Measurements from ENCODE around the gene ARHGAP9.

The ARHGAP9 gene

GRCh38 chr12:57469296-57470164, 10.1 kb downstream of the ARHGAP9 start:
- no peaks in the 10 kb centered on the region for H3K9me3 ChIP-seq (ENCODE audit: severe bottlenecking)
- H3K4me3 ChIP-seq (ENCODE audit: low read depth, low read length): no peak overlapping the region
- no peak for TF ChIP-seq CTCF (IDR thresholded peaks at IDR 0.05; ENCODE audit: low read depth, low read length)
- H3K36me3 ChIP-seq: peaks cover 5% of the 10 kb centered on the region; the same call in 1 of the 2 replicates
- H3K27me3 ChIP-seq (ENCODE audit: insufficient read depth, low read depth, severe bottlenecking): no peaks in the 10 kb centered on the region
- no peak overlapping the region for H3K27ac ChIP-seq
- DNase-seq: no peak

GRCh38 chr12:57467915-57468314, 11.8 kb downstream of the ARHGAP9 start:
- Histone ChIP-seq H3K9me3 (ENCODE audit: severe bottlenecking) (no peaks in the 10 kb centered on the region), H3K27ac (no peak overlapping the region), H3K27me3 (ENCODE audit: insufficient read depth, low read depth, severe bottlenecking) (no peaks in the 10 kb centered on the region), H3K4me3 (ENCODE audit: low read depth, low read length) (no peak overlapping the region), H3K36me3 (0 out of 2 replicates have a peak, but pooled peaks cover 4% of the 10 kb centered on the region)
- no peak for TF ChIP-seq CTCF (IDR thresholded peaks at IDR 0.05; ENCODE audit: low read depth, low read length)
- no peak for DNase-seq

- DNase-seq: no peak
- TF ChIP-seq CTCF (IDR thresholded peaks at IDR 0.05; ENCODE audit: low read depth, low read length): no peak
- no peak overlapping the region for H3K4me3 ChIP-seq (ENCODE audit: low read depth, low read length)
- H3K27me3 ChIP-seq (ENCODE audit: insufficient read depth, low read depth, severe bottlenecking): no peaks in the 10 kb centered on the region
- H3K36me3 ChIP-seq: 0 out of 2 replicates have a peak, but pooled peaks cover 4% of the 10 kb centered on the region
- no peaks in the 10 kb centered on the region for H3K9me3 ChIP-seq (ENCODE audit: severe bottlenecking)
- no peak overlapping the region for H3K27ac ChIP-seq
Measured at GRCh38 chr12:57467212-57467874, 12.3 kb downstream of the ARHGAP9 start.

GRCh38 chr12:57465747-57466505, 13.7 kb downstream of the ARHGAP9 start:
- H3K27me3 ChIP-seq (ENCODE audit: insufficient read depth, low read depth, severe bottlenecking): peaks cover under 1% of the 10 kb centered on the region
- H3K9me3 ChIP-seq (ENCODE audit: severe bottlenecking): no peaks in the 10 kb centered on the region
- DNase-seq: no peak
- TF ChIP-seq CTCF (IDR thresholded peaks at IDR 0.05; ENCODE audit: low read depth, low read length): no peak
- no peak overlapping the region for H3K27ac ChIP-seq
- H3K36me3 ChIP-seq: 0 out of 2 replicates have a peak, but pooled peaks cover 4% of the 10 kb centered on the region
- H3K4me3 ChIP-seq (ENCODE audit: low read depth, low read length): no peak overlapping the region

- peak overlapping the region; percentile 98 for H3K27ac ChIP-seq
- no peak for DNase-seq
- H3K27me3 ChIP-seq (ENCODE audit: insufficient read depth, low read depth, severe bottlenecking): peaks cover 2% of the 10 kb centered on the region
- no peaks in the 10 kb centered on the region for H3K9me3 ChIP-seq (ENCODE audit: severe bottlenecking)
- no peak for TF ChIP-seq CTCF (IDR thresholded peaks at IDR 0.05; ENCODE audit: low read depth, low read length)
- H3K4me3 ChIP-seq (ENCODE audit: low read depth, low read length): no peak overlapping the region
- H3K36me3 ChIP-seq: 0 out of 2 replicates have a peak, but pooled peaks cover 4% of the 10 kb centered on the region
Measured at GRCh38 chr12:57465030-57465746, 14.5 kb downstream of the ARHGAP9 start.

All from WERI-Rb-1 (cell line).